Fibroblast of the aortic adventitia (primary cell): ENCODE measurements around the gene CREB5. TPM values are rescaled to one million over a fixed set of nuclear protein-coding genes. Genes with fewer than 3 reads are reported as not detected.

Experiments
- DNase-seq: peaks from one replicate; pipeline ENCODE4 v3.0.0-alpha.2; 2010; ENCODE audit warnings: low read depth
- H3K4me3 ChIP-seq: 2 replicates; pipeline ENCODE4 v1.5.1; 2011; ENCODE audit warnings: low read depth, mild to moderate bottlenecking, control low read depth, low read length, moderate library complexity
- total RNA-seq: library from RNA; depleted of rRNA; stranded (reverse); fragments of >200 nt; gene quantifications from 2 replicates; pipeline ENCODE4 v1.2.3, GENCODE V29; 2012; ENCODE audit warnings: low replicate concordance
- TF ChIP-seq, protein P1 (sequence below): IDR thresholded peaks from 2 replicates; pipeline ENCODE4 v1.5.1; 2011; ENCODE audit warnings: mild to moderate bottlenecking, low read length, control low read depth, inconsistent platforms; ENCODE audit not compliant: insufficient read depth

The CREB5 gene
- total RNA-seq, 1 donor: 5.2 TPM

DNA sequence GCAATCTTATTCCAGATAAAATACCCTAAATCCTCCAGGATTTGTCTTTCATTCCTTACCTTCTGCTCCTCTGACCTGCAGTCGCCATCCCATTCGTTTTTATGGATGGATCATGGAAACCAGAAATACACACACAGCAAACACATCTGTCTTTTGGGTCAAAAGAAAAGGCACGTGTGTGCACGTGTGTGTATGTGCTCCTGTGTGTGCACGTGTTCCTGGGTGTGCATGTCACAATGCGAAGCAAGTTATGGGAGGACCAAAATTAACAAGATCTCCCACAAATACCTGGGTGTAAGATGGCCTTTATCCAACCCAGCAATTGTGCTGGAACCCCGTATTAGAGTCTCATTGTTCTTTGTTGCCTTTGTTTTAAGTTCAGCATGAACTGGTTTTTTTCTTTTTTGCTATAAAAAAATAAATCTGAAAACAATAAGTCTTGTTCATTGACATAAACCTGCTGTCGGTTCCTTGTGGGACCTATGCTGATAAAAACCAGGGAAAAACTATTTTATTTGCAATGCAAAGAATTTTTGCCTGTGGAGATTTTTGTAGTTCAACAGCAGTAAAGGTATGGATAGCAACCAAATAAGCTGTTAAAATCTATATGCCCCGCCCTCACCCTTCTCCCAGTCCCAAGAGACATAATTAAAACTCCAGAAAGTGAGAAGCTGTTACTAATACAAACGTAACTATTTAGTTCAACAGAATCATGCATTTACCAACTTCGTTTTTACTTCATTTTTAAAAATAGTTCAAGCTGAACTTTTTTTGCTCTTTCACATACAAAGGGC lies 229.6 kb downstream of the CREB5 start:
- no peak for DNase-seq
- H3K4me3 ChIP-seq: no peak overlapping the region
- TF ChIP-seq, protein P1, sequence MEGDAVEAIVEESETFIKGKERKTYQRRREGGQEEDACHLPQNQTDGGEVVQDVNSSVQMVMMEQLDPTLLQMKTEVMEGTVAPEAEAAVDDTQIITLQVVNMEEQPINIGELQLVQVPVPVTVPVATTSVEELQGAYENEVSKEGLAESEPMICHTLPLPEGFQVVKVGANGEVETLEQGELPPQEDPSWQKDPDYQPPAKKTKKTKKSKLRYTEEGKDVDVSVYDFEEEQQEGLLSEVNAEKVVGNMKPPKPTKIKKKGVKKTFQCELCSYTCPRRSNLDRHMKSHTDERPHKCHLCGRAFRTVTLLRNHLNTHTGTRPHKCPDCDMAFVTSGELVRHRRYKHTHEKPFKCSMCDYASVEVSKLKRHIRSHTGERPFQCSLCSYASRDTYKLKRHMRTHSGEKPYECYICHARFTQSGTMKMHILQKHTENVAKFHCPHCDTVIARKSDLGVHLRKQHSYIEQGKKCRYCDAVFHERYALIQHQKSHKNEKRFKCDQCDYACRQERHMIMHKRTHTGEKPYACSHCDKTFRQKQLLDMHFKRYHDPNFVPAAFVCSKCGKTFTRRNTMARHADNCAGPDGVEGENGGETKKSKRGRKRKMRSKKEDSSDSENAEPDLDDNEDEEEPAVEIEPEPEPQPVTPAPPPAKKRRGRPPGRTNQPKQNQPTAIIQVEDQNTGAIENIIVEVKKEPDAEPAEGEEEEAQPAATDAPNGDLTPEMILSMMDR: no peak

DNA sequence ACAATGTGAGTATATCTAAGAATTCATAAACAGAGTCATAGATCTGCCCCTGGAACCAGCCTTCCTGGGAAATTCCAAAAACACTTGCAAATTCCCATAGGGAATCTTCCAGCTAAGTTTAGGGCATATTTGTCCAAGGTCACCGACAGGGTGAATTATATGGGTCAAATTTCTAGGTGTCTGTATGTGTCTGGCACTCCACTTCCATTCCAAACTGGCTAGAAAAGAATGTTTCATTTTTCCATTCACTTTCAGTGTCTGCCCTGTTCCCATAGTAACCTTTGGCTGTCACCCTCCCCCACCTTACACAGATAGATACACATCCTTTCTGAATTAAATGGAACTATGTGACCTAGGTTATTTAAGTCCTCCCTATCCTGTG lies 230.9 kb downstream of the CREB5 start:
- no peak overlapping the region for H3K4me3 ChIP-seq
- TF ChIP-seq, protein P1: no peak
- DNase-seq: no peak

DNA sequence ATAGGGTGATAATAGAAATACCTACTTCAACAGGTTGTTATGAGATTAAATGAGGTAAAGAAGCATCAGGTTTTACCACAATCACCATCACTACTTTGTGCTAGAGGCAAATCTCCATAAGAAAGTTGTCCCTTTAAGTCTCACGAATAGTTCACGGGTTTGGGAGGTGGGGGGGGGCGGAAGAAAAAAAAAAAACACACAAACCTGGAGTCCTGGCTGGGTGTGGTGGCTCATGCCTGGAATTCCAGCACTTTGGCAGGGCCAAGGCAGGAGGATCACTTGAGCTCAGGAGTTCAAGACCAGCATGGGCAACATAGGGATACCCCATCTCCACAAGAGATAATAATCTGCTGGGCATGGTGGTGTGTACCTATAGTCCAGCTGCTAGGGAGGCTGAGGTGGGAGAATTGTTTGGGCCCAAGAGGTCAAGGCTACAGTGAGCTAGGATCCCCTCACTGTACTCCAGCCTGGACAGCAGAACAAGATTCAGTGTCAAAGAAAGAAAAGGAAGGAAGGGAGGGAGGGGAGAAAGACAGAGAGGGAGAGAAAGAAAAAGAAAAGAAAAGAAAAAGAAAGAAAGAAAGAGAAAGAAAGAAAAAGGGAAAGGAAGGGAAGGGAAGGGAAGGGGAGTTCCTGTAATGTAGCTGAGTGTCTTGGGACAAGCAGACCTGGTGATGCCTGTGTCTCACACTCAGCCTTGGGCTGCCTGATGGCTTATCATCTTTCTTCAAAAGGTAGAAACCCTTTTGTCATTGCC lies 231.4 kb downstream of the CREB5 start:
- H3K4me3 ChIP-seq: no peak overlapping the region
- DNase-seq: no peak
- TF ChIP-seq, protein P1: no peak

DNA sequence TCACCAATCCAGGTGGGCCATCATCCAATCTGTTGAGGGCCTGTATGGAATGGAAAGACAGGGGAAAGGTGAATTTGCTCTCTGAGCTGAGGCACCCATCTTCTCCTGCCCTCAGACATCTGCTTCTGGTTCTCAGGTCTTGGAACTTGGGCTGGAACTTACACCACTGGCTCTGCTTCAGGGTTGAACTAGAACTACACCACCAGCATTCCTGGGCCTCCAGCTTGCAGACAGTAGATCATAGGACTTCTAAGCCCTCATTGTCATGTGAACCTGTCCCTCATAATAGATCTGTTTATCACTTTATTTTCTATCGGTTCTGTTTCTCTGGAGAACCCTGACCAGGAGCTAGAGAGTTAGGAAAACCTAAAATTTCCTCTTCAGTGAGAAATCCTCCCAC lies 233.5 kb downstream of the CREB5 start:
- H3K4me3 ChIP-seq: no peak overlapping the region
- no peak for DNase-seq
- TF ChIP-seq, protein P1: no peak

DNA sequence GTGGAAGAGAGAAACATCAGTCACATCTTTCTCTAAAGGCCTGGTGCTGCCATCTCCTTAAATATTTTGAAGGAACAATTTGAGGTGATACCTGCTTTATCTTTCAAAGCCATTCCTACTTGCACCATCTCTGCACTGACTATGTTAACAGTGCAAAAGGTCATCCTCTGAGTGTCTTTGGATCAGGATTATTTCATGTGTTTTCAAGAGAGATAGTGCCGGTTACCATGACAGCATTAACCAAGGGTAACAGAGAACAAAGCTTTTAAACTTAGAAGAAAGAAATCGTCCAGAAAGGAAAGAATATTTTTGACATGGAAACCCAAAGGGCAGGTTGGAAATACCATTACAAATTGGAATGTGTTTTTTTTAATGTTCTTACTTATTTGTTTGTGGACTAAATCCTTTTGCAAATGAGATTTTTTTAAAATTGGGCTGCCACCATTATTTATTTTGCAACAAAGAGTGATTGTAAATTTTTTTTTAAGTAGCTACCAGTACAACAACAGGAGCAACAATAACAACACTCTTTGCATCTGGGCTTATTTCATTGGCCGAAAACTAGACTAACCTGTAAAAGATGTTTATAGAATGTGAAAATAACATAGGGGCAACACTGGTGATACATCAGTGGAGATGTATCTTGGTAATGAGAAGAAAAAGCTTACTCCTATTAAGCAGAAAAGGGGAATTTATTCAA lies 234.2 kb downstream of the CREB5 start:
- H3K4me3 ChIP-seq: no peak overlapping the region
- TF ChIP-seq, protein P1: no peak
- no peak for DNase-seq

DNA sequence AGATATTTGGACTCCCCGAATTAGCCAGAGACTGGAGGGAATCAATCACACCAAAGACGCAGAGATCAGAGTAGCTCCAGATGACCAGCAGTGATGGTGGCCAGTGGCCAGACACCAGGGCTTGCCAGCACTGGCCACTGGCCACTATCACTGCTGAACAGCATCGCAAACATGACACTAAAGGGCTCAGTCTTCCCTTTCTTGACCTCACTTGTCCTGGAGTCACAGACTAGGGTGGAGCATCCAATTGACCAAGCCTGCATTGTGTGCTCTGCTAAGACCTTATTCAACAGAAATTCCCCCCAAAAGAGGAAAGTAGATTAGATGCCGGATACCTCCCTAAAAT lies 234.7 kb downstream of the CREB5 start:
- DNase-seq: no peak
- no peak overlapping the region for H3K4me3 ChIP-seq
- TF ChIP-seq, protein P1: no peak
